GM21360 (cell line): ENCODE results near the gene LCN12.
A peak's percentile ranks its signal among the peaks of the same experiment; 100 is the strongest.

Experiments
- ATAC-seq: cut with Tn5 transposase; IDR thresholded peaks from one replicate; pipeline ENCODE4 v1.9.1; 2021; ENCODE audit warnings: mild to moderate bottlenecking, moderate library complexity; ENCODE audit not compliant: unreplicated experiment

Gene LCN12

GRCh38 chr9:136944519-136945332, 7.3 kb upstream of the LCN12 start, which contains the start of the genes C8G and FBXW5:
C8G (plus strand) TSS chr9:136945243; CDS start chr9:136945321, 78 bp downstream.
FBXW5 (minus strand) TSS chr9:136944738; CDS start chr9:136944083, 655 bp downstream.
- peak; percentile 73 for ATAC-seq

- ATAC-seq = no peak
These were observed 6.5 kb upstream of the LCN12 start for GRCh38 chr9:136945333-136946227.

- ATAC-seq = no peak
These were observed 5.6 kb upstream of the LCN12 start for GRCh38 chr9:136946228-136947027.

DNA sequence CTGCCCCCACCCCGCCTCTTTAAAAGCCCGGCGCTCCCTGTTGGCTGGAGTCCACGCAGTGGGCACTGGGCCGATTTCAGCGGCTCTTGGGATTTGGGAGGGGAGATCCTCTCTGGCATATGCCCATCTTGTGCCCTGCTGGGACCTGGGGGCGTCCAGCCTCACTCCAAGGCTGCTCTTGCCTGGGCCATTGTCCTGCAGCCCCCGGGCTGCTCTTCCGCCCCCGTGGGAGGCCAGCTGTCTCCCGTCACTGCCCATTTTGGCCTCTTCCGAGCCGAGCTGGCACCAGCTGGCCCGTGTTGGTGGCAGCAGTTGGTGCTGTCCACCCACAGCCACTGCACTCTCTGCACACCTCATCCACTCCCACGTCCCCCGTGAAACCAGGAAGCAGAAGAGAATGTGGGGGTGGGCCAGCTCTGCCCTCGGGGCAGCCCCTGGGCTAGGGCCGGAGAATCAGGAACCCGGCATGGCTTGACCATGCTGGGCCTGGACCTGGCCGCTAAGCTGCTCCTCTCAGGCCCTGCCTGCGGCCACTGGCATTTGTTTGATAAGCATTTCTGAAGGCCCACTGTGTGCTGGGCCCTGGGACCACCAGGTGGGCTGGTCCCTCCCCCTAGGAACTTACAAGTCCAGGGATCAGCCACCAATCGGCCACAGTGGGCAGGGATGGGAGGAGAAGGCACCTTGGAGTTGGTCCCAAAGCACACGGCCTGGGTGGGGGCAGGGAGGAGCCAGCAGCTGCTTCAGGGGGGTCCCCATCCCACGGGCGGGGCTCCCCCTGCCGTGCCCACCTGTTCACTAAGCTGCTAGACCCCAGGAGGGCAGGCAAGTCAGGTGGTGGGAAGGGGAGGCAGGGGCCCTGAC, 4.8 kb upstream of the LCN12 start:
- ATAC-seq = no peak

GRCh38 chr9:136947955-136948510, 4.0 kb upstream of the LCN12 start:
- no peak for ATAC-seq

- no peak for ATAC-seq
These were observed 2.7 kb upstream of the LCN12 start for GRCh38 chr9:136949239-136949816.

- ATAC-seq = peak; percentile 73
These were observed 2.0 kb upstream of the LCN12 start for GRCh38 chr9:136949817-136950655.

- ATAC-seq = no peak
These were observed 1.3 kb upstream of the LCN12 start for GRCh38 chr9:136950656-136951276.

DNA sequence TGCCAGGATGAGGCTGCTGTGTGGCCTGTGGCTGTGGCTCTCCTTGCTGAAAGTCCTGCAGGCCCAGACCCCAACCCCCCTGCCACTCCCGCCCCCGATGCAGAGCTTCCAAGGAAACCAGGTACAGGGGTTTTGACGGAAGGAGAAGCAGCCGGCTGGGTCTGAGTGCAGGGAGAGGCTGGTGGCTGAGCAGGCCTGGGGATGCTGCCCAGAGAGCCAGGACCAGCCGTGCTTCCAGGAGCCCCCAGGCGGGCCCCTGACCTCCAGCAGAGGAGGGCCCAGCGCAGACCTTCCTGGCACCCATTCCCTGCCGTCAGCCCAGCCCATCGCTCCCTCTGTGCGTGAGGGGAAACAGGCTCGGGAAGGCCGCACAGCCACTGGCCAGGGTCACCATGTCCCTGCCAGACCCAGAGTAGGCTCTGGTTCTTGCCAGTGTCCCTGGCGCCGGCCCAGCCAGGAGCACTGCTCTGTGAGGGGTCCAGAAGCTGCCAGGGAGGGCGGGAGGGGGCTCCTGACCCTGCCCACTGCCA, 313 bp downstream of the LCN12 start:
- no peak for ATAC-seq

DNA sequence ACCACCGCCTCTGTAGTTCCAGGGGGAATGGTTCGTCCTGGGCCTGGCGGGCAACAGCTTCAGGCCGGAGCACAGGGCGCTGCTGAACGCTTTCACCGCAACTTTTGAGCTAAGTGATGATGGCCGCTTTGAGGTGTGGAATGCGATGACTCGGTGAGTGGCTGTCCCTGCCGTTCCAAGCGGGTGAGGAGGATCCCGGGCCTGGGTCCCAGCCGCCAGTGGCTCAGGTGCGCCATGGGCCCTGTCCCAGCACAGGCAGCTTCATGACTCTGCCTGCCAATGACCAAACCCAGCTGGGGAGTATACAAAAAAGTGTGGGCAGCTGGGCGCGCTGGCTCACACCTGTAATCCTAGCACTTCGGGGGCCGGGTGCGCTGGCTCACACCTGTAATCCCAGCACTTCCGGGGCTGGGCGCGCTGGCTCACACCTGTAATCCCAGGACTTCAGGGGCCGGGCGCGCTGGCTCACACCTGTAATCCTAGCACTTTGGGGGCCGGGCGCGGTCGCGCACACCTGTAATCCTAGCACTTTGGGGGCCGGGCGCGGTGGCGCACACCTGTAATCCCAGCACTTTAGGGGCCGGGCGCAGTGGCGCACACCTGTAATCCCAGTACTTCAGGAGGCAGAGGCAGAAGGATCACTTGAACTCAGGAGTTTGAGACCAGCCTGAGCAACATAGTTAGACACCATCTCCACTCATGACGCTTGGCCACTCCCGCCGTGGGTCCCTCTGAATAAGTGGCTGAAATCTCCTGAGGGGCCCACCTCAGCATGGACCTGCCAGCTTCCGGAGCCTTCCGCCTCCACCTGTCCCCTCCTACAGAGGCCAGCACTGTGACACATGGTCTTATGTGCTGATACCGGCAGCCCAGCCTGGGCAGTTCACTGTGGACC, 1.1 kb downstream of the LCN12 start:
- no peak for ATAC-seq

DNA sequence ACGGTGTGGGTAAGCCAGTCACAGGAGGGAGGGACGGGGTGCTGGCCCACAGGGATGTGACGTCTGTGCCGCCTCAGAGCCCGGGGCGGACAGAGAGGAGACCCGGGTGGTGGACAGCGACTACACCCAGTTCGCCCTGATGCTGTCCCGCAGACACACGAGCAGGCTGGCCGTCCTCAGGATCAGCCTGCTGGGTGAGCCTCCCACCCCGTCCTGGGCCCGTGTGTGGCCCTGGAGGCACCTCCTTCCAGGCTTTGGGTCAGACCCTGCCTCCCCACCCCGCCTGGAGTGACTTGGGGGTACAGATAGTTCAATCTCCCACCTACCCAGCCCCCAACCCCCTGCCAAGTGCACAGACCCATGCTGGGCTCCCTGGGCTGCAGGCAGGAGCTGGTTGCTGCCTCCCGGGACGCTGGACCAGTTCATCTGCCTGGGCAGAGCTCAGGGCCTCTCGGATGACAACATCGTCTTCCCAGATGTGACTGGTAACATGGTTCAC, 1.7 kb downstream of the LCN12 start:
- ATAC-seq = no peak

DNA sequence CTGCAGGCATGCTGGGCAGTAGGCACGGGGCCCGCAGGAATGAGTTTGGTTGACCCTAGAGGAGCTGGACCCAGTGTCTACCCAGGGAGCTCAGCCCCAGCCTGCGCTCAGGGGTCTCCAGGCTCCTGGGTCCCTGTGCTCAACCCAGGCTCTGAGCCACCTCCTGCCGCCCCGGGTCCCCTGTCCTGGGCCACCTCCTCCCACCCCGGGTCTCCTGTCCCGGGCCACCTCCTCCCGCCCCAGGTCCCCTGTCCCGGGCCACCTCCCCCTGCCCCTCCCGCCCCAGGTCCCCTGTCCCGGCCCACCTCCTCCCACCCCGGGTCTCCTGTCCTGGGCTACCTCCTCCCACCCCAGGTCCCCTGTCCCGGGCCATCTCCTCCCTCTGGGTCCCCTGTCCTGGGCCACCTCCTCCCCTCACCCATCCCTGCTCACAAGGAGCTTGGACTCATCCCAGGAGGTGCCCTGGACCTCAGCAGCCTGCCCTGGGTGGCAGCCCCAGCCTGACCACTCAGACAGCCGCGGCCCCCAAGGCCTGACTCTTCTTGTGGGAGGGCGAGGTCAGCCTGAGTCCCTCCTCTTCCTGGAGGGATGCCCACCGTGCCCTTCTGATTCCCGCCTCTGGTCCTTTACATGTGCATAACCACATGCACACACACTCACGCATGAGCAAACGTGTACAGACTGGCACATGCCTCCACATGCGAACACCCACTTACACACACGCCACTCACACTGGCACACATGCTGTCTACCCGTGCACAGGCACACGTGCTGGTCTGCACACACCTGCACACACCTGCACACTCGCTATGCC, 2.4 kb downstream of the LCN12 start:
- no peak for ATAC-seq

GRCh38 chr9:136955202-136955942, 3.3 kb downstream of the LCN12 start:
- ATAC-seq = no peak

GRCh38 chr9:136955943-136956335, 3.9 kb downstream of the LCN12 start:
- no peak for ATAC-seq

DNA sequence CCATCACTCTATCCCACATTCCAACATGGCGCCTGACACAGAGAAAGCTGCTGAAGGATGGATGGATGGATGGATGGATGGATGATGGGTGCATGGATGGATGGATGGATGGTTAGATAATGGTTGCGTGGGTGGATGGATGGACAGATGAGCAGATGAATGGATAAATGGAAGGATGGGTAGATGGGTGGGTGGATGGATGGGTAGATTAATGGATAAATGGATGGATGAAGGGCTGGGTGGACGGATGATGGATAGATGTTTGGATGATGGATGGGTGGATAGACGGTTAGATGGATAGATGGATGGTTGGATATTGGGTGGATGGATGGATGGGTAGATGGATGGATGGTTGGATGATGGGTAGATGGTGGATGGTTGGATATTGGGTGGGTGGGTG, 4.5 kb downstream of the LCN12 start:
- ATAC-seq = no peak
